Hepatocyte (in vitro differentiated cells): ENCODE measurements around the gene LDB3.

Source experiments
- CTCF ChIP-seq: fragments of 200-600 bp; sonication (generic); IDR thresholded peaks from 2 replicates; pipeline ENCODE4 v1.5.1; 2016; ENCODE audit warnings: antibody characterized with exemption, mild to moderate bottlenecking; ENCODE audit not compliant: poor library complexity
- EZH2 ChIP-seq: fragments of 200-600 bp; sonication (generic); IDR thresholded peaks from 2 replicates; pipeline ENCODE4 v1.6.1; 2016; ENCODE audit warnings: antibody characterized with exemption, mild to moderate bottlenecking, borderline replicate concordance

- TF ChIP-seq CTCF, result no peak
- no peak for TF ChIP-seq EZH2
Observed at GRCh38 chr10:86635402-86635801, 32.9 kb upstream of the LDB3 start.
